ENCODE results near the gene LNP1.
A peak's percentile ranks its signal among the peaks of the same experiment; 100 is the strongest.
"Not testable (repeated sequence)": the region's sequence is repeated elsewhere in the genome, so short reads cannot be mapped to it uniquely, and the experiment has no call there.

Gene LNP1

GRCh38 chr3:100477851-100478360, 76.6 kb downstream of the LNP1 start:
- DNase-seq (ENCODE audit: low read depth, low spot score): not testable (repeated sequence)

- DNase-seq (ENCODE audit: low read depth, low spot score): not testable (repeated sequence)
Measured at GRCh38 chr3:100478521-100478920, 77.2 kb downstream of the LNP1 start.

GRCh38 chr3:100480081-100480480, 78.7 kb downstream of the LNP1 start:
- no peak for DNase-seq (ENCODE audit: low read depth, low spot score)

- DNase-seq (ENCODE audit: low read depth, low spot score): no peak
Measured at GRCh38 chr3:100482176-100482575, 80.8 kb downstream of the LNP1 start.

GRCh38 chr3:100483529-100483928, 82.2 kb downstream of the LNP1 start:
- DNase-seq (ENCODE audit: low read depth, low spot score): no peak

- no peak for DNase-seq (ENCODE audit: low read depth, low spot score)
Measured at GRCh38 chr3:100486808-100487207, 85.5 kb downstream of the LNP1 start.

GRCh38 chr3:100489118-100489517, 87.8 kb downstream of the LNP1 start:
- DNase-seq (ENCODE audit: low read depth, low spot score): no peak

GRCh38 chr3:100492059-100493006, 91.0 kb downstream of the LNP1 start, which contains the start of gene TMEM45A:
TMEM45A (plus strand) TSS chr3:100492619; CDS start chr3:100555212, 62,593 bp downstream.
- peak; percentile 87 for DNase-seq (ENCODE audit: low read depth, low spot score)

- DNase-seq (ENCODE audit: low read depth, low spot score): no peak
Measured at GRCh38 chr3:100496711-100497261, 95.4 kb downstream of the LNP1 start.

- no peak for DNase-seq (ENCODE audit: low read depth, low spot score)
Measured at GRCh38 chr3:100499651-100500050, 98.3 kb downstream of the LNP1 start.

- DNase-seq (ENCODE audit: low read depth, low spot score): no peak
Measured at GRCh38 chr3:100500320-100500880, 99.1 kb downstream of the LNP1 start.

GRCh38 chr3:100503448-100503847, 102.1 kb downstream of the LNP1 start:
- no peak for DNase-seq (ENCODE audit: low read depth, low spot score)
